Smooth muscle cell (in vitro differentiated cells): ENCODE results near the gene TNFRSF1B. TPM values are rescaled to one million over a fixed set of nuclear protein-coding genes. Genes with fewer than 3 reads are reported as not detected.

Experiments
- DNase-seq: peaks from one replicate; lab custom pipeline; 2025; ENCODE audit not compliant: unreplicated experiment; lab: John Stamatoyannopoulos, UW
- H2AFZ ChIP-seq: fragments of 200-600 bp; sonication (generic); 2 replicates; pipeline ENCODE4 v1.6.0; 2016; ENCODE audit warnings: antibody characterized with exemption, low read depth, mild to moderate bottlenecking
- H3F3A ChIP-seq: fragments of 200-600 bp; sonication (generic); 2 replicates; pipeline ENCODE4 v1.6.0; 2017; ENCODE audit warnings: antibody characterized with exemption, low read depth
- H3K27ac ChIP-seq: fragments of 200-600 bp; sonication (generic); 2 replicates; pipeline ENCODE4 v1.5.1; 2016; ENCODE audit warnings: low read depth, mild to moderate bottlenecking
- H3K27me3 ChIP-seq: fragments of 200-600 bp; sonication (generic); 2 replicates; pipeline ENCODE4 v1.6.1; 2016; ENCODE audit warnings: low read depth, mild to moderate bottlenecking
- H3K36me3 ChIP-seq: fragments of 200-600 bp; sonication (generic); 2 replicates; pipeline ENCODE4 v1.5.1; 2016; ENCODE audit warnings: low read depth
- H3K4me1 ChIP-seq: fragments of 200-600 bp; sonication (generic); 2 replicates; pipeline ENCODE4 v1.5.1; 2016; ENCODE audit warnings: low read depth
- H3K4me2 ChIP-seq: fragments of 200-600 bp; sonication (generic); 2 replicates; pipeline ENCODE4 v1.6.0; 2016; ENCODE audit warnings: mild to moderate bottlenecking
- H3K4me3 ChIP-seq: fragments of 200-600 bp; sonication (generic); 2 replicates; pipeline ENCODE4 v1.5.1; 2016; ENCODE audit warnings: mild to moderate bottlenecking
- H3K79me2 ChIP-seq: fragments of 200-600 bp; sonication (generic); 2 replicates; pipeline ENCODE4 v1.6.0; 2016; ENCODE audit warnings: low read depth, mild to moderate bottlenecking
- H3K9ac ChIP-seq: fragments of 200-600 bp; sonication (generic); 2 replicates; pipeline ENCODE4 v1.6.0; 2016; ENCODE audit warnings: low read depth
- H3K9me3 ChIP-seq: fragments of 200-600 bp; sonication (generic); replicated peaks from 2 replicates; pipeline ENCODE4 v1.5.1; 2016; ENCODE audit warnings: low read depth
- H4K20me1 ChIP-seq: fragments of 200-600 bp; sonication (generic); 2 replicates; pipeline ENCODE4 v1.6.0; 2016; ENCODE audit warnings: low read depth
- WGBS: methylation state at CpG from one replicate; pipeline ENCODE4 v1.1.7; 2016; ENCODE audit warnings: low lambda C conversion rate; 5-methylcytosine and 5-hydroxymethylcytosine counted together
- polyA plus RNA-seq: library from polyadenylated mRNA; unstranded; fragments of >200 nt; fragmentation: Nextera tagmentation; extraction: Ambion mirVana; gene quantifications from 2 replicates; pipeline ENCODE4 v1.2.1, GENCODE V29; 2016
- total RNA-seq: library from RNA; depleted of rRNA; stranded (reverse); fragments of >200 nt; gene quantifications from 2 replicates; pipeline ENCODE4 v1.2.3, GENCODE V29; 2014
- TF ChIP-seq, protein P1 (sequence below): fragments of 200-600 bp; sonication (generic); IDR thresholded peaks from 2 replicates; pipeline ENCODE4 v1.5.1; 2017; ENCODE audit warnings: borderline replicate concordance, mild to moderate bottlenecking, antibody characterized with exemption; ENCODE audit not compliant: insufficient read depth, poor library complexity, severe bottlenecking

Gene TNFRSF1B
- total and polyA plus RNA-seq, 2 experiments from 2014 or later, result 9.0 to 20.3 TPM

- 79% methylated on average over 8 of the region's 8 CpGs for WGBS
- H3K9ac ChIP-seq, result no peak overlapping the region
- TF ChIP-seq, protein P1, sequence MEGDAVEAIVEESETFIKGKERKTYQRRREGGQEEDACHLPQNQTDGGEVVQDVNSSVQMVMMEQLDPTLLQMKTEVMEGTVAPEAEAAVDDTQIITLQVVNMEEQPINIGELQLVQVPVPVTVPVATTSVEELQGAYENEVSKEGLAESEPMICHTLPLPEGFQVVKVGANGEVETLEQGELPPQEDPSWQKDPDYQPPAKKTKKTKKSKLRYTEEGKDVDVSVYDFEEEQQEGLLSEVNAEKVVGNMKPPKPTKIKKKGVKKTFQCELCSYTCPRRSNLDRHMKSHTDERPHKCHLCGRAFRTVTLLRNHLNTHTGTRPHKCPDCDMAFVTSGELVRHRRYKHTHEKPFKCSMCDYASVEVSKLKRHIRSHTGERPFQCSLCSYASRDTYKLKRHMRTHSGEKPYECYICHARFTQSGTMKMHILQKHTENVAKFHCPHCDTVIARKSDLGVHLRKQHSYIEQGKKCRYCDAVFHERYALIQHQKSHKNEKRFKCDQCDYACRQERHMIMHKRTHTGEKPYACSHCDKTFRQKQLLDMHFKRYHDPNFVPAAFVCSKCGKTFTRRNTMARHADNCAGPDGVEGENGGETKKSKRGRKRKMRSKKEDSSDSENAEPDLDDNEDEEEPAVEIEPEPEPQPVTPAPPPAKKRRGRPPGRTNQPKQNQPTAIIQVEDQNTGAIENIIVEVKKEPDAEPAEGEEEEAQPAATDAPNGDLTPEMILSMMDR, result no peak
- H3K27me3 ChIP-seq, result no peaks in the 10 kb centered on the region
- peak overlapping the region; percentile 75 for H2AFZ ChIP-seq
- H3K4me1 ChIP-seq, result peaks cover 3% of the 10 kb centered on the region
- no peaks in the 10 kb centered on the region for H3K79me2 ChIP-seq
- no peak overlapping the region for H3K4me2 ChIP-seq
- no peak overlapping the region for H3K4me3 ChIP-seq
- H3K27ac ChIP-seq, result no peak overlapping the region
- peaks cover 4% of the 10 kb centered on the region for H3F3A ChIP-seq
- H3K9me3 ChIP-seq, result no peaks in the 10 kb centered on the region
- DNase-seq, result no peak
- no peaks in the 10 kb centered on the region for H4K20me1 ChIP-seq
- H3K36me3 ChIP-seq, result no peaks in the 10 kb centered on the region
Measured at GRCh38 chr1:12147201-12147701, 19.5 kb upstream of the TNFRSF1B start.

GRCh38 chr1:12148160-12148957 is 18.4 kb upstream of the TNFRSF1B start:
- H3K9ac ChIP-seq, result no peak overlapping the region
- H3K79me2 ChIP-seq, result no peaks in the 10 kb centered on the region
- H3K27ac ChIP-seq, result no peak overlapping the region
- no peak overlapping the region for H3K4me2 ChIP-seq
- peaks cover under 1% of the 10 kb centered on the region for H3F3A ChIP-seq
- H3K27me3 ChIP-seq, result no peaks in the 10 kb centered on the region
- WGBS, result 84% methylated on average over 8 of the region's 8 CpGs
- no peak overlapping the region for H3K4me3 ChIP-seq
- no peaks in the 10 kb centered on the region for H3K36me3 ChIP-seq
- H3K9me3 ChIP-seq, result no peaks in the 10 kb centered on the region
- DNase-seq, result no peak
- no peaks in the 10 kb centered on the region for H4K20me1 ChIP-seq
- TF ChIP-seq, protein P1, result no peak
- no peak overlapping the region for H2AFZ ChIP-seq
- H3K4me1 ChIP-seq, result peaks cover 3% of the 10 kb centered on the region

- no peak overlapping the region for H3K27ac ChIP-seq
- no peak overlapping the region for H2AFZ ChIP-seq
- no peaks in the 10 kb centered on the region for H3K36me3 ChIP-seq
- no peaks in the 10 kb centered on the region for H3K9me3 ChIP-seq
- no peak overlapping the region for H3K9ac ChIP-seq
- no peaks in the 10 kb centered on the region for H3F3A ChIP-seq
- H3K79me2 ChIP-seq, result no peaks in the 10 kb centered on the region
- H4K20me1 ChIP-seq, result no peaks in the 10 kb centered on the region
- H3K4me1 ChIP-seq, result peaks cover 2% of the 10 kb centered on the region
- TF ChIP-seq, protein P1, result no peak
- H3K27me3 ChIP-seq, result no peaks in the 10 kb centered on the region
- 74% methylated on average over 5 of the region's 5 CpGs for WGBS
- H3K4me3 ChIP-seq, result no peak overlapping the region
- no peak overlapping the region for H3K4me2 ChIP-seq
- DNase-seq, result no peak
Measured at GRCh38 chr1:12148958-12149790, 17.6 kb upstream of the TNFRSF1B start.
